Stimulated activated CD4-positive, alpha-beta T cell treated with anti-CD3 and anti-CD28 coated beads, Interleukin-4, amount 100 ng/mL, for 24 hours (primary cell): ENCODE measurements around the gene SHB.
A peak's percentile ranks its signal among the peaks of the same experiment; 100 is the strongest.

Experiments used
- DNase-seq: peaks from one replicate; pipeline ENCODE4 v3.0.0-alpha.2; 2020

Gene SHB, protein sequence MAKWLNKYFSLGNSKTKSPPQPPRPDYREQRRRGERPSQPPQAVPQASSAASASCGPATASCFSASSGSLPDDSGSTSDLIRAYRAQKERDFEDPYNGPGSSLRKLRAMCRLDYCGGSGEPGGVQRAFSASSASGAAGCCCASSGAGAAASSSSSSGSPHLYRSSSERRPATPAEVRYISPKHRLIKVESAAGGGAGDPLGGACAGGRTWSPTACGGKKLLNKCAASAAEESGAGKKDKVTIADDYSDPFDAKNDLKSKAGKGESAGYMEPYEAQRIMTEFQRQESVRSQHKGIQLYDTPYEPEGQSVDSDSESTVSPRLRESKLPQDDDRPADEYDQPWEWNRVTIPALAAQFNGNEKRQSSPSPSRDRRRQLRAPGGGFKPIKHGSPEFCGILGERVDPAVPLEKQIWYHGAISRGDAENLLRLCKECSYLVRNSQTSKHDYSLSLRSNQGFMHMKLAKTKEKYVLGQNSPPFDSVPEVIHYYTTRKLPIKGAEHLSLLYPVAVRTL

DNA sequence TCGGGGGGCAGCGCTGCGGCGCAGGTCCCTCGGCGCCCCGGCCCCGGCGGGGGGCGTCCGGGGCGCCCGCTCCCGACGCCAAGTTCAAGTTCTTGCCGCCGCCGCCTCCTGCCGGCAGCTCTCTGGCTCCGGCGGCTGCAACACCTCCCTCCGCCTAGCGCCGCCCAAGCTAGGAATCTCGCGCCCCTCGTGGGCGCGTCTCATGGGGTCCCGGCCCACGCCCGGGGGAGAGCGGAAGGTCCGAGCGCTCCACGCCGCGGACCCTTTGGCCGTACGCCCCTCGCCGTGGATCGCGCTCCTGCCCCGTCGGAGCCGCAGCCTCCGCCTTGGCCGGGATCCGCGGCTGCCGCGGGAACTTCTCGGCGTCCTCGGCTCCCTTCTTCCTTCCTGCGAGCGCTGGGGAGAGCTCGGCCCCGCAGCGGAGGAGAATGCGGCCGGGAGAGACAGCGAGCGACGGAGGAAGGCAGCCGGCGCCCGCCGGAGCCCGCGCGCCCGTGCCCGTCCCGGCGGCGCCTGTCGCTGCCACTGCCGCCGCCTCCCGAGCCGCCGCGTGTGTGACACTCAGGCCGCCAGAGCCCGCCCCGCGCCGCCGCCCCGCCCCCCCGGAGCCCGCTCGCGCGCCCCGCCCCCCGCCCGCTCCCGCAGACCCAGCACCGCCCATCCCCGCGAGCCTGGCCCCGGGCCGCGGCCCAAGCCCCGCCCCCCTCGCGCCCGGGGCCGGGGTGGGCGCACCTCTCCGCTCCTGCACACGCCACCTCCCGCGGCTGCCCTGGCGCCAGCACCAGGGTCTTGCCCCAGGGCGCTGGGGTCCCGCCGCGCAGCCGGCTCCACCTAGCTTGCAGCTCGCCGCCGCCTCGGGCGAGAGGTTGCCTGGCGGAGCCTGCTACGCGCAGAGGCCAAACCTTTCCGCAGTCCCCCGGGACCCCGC, at the start of gene SHB:
SHB (minus strand) TSS at position 527 of the 928 bp plus-strand sequence. CDS start 582 bp downstream, outside the sequence.
- peak; percentile 81 for DNase-seq

- DNase-seq = no peak
These were observed 48.6 kb upstream of the SHB start for GRCh38 chr9:38117651-38118050.

DNA sequence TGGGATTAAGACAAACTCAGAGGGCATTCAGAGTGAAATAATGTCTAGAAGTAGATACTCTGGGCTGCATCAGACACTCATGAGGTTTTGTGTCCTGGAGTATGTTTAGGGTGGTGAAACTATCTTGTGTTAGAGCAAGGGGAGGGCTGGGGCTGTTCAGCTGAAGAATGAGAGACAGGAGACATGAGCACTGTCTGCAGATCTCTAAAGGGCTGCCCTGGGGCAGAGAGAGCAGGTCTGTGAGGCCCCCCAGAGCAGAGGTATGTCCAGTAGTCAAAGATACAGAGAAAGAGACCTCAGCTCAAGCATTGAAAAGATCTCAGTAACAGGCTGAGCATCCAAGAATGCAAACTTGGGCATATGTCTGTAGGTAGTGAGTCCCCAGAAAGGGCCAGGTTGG, 45.9 kb upstream of the SHB start:
- no peak for DNase-seq

GRCh38 chr9:38112456-38112855, 43.4 kb upstream of the SHB start:
- no peak for DNase-seq

DNA sequence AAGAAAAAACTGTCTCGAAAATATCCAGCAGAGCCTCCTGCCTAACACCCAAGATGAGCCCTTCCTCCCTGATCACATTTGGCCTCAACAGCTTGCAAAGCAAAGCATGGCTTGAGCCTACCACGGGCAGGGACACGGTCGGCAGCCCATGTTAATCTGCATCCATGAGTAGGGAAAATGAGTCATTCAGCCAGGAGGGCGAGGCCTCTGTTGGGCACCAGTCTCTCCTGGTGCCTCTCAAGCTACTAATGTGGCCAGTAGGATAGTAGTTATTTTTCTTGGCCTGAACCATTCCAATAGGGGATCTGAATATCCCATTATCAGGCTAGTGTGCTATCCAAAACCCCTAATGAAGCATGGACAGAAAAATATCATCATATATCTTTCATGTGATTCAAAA, 43.0 kb upstream of the SHB start:
- no peak for DNase-seq

GRCh38 chr9:38110476-38110875, 41.4 kb upstream of the SHB start:
- DNase-seq = no peak

DNA sequence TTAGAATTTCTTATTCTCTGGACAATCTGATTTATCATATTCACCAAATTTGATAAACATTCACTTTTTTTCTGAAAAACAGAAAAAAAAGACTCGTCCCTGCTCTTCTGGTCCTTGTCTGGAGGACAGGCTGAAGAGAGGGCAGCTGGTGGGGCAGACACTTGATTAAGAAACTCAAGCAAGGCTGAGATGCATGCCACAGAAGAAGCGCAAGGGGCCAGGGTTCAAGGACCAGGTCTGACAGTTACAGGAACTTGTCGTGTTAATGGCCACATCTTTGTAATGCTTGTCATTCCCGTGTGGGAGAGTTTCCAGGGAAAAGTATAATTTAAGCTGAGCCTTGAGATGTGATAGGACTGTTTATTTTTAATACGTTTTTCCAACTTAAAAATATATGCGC, 40.6 kb upstream of the SHB start:
- no peak for DNase-seq

DNA sequence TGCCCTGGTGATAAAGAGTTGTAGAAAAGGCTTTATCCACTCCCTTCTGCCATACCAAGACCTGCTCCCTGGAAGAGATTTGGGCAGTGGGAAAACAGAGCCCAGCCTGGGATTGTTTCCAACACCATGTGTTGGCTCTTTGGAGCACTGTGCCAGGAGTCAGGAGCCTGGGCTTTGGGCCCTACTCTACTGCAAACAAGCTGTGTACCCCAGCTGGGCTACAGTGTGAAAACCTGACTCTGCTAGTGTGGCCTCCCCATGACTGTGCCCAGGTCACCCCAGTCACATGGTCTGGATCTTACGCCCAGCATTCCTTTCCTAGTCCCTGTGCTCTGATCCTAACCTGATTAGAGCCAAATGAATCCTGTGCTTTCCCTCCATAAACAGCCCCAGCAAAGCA, 39.3 kb upstream of the SHB start:
- DNase-seq = no peak

- no peak for DNase-seq
These were observed 38.8 kb upstream of the SHB start for GRCh38 chr9:38107811-38108304.

- no peak for DNase-seq
These were observed 38.4 kb upstream of the SHB start for GRCh38 chr9:38107405-38107804.

- no peak for DNase-seq
These were observed 37.5 kb upstream of the SHB start for GRCh38 chr9:38106488-38106887.

DNA sequence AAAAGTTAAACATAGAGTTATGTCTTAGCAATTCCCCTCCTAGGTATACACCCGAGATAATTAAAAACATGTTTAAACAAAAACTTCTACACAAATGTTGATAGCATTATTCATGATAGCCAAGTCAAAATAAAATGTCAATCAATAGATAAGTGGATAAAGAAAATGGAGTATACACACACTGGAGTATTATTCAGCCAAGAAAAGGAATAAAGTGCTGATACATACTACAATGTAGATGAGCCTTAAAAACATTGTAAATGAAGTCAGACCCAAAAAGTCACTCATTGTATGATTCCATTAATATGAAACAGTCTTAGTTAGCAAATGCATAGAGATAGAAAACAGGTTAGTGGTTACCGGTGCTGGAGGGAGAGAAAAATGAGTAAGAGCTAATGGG, 34.3 kb upstream of the SHB start:
- no peak for DNase-seq

- no peak for DNase-seq
These were observed 32.4 kb upstream of the SHB start for GRCh38 chr9:38101423-38101822.

DNA sequence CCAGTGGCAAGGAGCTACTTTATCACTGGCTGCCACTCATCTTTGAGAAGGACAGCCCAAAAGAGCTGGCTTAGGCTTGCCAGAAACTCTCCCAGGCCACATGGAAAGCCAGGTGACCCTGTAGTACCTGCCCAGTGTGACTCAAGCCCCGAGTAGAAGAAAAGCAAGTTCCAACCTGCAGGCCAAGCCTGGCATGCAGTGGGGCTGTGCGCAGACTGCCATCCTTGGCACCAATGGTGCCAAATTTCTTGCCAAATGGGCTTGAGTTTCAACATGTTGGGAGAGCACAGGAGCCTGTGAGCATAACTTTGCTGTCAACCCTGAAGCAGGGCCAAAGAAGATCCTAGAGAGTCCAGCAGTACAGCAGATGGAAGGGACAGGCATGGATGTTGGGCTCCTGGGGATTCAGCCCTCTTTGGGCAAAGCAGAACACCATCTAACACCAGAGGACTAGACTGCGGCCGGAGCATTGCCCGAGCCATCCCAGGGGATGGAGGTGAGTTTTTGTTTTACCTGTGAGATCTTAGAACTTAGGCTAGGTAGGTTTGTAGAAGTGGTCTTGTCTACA, 27.3 kb upstream of the SHB start:
- DNase-seq = no peak

DNA sequence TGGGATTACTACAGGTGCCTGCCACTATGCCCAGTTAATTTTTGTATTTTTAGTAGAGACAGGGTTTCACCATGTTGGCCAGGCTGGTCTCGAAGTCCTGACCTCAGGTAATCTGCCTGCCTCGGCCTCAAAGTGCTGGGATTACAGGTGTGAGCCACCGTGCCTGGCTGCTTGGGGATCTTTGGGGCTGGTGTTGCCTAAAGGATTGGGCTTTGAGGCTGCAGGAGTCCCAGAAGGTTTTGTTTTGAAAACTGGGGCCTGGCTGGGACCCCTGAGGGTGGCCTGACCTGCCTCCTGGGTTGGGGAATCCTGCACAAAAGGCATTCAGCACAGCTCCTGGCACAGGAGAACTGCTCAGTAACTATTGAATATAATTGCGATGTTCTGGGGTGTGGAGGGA, 25.1 kb upstream of the SHB start:
- DNase-seq = no peak

DNA sequence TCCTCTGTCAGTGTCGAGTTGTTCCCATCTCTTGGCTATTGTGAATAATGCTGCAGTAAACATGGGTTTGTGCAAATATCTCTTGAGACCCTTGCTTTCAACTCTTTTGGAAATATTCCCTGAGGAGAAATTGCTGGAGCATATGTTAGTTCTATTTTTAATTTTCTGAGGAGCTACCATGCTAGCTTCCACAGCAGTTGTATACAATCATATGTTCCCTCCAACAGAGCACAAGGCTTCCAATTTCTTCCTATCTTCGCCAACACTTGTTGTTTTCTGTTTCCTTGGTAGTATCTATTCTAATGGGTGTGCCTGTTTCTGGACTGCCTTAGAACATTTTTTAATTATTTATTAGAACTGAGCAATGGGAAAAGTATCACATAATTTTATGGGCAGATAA, 23.6 kb upstream of the SHB start:
- DNase-seq = no peak

DNA sequence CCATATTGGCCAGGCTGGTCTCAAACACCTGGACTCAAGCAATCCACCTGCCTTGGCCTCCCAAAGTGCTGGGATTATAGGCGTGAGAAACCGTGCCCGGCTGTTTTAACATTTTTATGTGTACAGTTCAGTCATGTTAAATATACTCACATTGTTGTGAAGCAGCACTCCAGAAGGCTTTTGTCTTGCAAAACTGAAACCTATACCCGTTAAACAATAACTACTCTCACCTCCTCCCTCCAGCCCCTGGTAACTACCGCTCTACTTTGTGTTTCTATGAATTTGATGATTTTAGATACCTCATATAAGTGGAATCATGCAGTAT, 23.1 kb upstream of the SHB start:
- DNase-seq = no peak

DNA sequence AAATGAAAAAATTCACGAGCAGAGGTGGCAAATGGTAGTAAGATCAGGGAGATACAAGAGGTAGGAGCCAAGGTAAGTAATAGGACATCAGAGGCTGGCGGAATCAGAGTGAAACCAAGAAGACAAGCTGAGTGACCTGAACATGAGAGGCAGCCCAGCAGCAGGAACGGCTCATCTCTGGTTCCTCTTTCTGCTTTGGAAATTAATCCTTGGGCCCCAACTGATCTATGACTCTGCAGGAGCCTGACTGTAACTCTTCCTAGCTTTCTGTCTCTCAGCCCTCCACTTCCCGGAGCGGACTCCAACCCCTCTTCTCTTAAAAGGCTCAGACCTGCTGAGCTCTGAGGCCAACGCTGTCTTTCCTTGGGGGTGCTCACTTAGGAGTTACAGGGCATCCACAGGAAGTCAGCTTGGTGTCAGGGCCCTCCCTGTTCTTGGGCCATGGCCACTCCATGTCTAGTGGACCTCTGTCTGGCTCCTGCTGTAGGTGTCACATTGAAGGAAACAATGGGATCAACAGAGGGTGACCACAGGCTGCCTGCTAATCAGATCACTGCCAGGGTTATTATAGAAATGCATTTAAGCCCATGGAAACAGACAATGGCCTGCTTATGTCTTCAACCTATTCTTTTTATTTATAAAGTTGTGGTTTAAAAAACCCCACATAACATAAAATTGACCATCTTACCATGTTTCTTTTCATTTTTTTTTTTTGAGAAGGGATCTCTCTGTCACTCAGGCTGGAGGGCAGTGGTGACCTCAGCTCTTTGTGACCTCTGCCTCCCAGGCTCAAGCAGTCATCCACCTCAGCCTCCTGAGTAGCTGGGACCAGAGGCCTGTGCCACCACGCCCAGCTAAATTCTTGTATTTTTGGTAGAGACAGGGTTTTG, 22.5 kb upstream of the SHB start:
- no peak for DNase-seq

GRCh38 chr9:38090170-38090569, 21.1 kb upstream of the SHB start:
- DNase-seq = no peak

DNA sequence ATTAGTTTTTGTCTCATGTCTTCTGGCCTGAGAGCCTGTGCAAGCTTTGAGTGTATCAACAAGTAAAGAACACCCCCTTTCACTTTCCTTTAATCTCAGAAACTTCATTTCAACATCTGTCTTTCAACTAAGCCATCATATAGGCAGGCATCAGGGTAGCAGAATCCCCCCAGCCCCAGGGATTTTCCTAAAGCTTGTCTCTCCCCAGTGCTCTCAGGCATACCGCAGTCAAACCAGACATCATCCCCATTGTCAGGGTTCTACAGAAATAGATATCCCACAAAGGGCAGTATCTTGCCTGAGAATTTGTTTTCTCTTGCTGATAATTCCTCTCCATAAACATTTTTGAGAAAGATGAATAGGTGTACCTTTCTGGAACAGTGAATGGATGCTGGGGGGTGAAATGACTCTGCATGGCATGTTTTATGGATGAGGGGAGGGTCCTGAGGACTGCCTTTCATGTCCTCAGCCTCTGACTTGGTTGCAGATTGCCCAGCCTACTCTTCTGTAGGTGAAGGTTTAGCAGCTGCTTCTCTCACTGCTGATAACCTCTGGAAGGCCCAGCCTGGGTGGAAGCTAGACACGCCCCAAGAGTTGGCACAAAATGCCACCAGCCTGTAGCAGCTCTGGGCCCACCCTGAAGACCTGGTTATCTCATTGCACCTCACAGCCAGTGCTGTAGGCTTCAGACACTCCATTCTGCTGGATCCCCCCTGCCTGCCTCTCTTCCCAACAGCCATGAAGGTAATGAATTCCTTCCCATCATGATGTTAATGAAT, 20.5 kb upstream of the SHB start:
- DNase-seq = no peak
